Bronchial epithelial cell (primary cell): ENCODE results near the gene MRPL32. TPM values are rescaled to one million over a fixed set of nuclear protein-coding genes. Genes with fewer than 3 reads are reported as not detected.

Source experiments
- DNase-seq: peaks from one replicate; pipeline ENCODE4 v3.0.0-alpha.2; 2010; ENCODE audit warnings: low read depth
- FAIRE-seq: peaks from 2 replicates; lab custom pipeline; 2011; peaks lifted over from hg19 to GRCh38; lab: Jason Lieb, UNC
- H3K27me3 ChIP-seq: 2 replicates; pipeline ENCODE4 v1.5.1; 2011; ENCODE audit warnings: low read length; ENCODE audit not compliant: control insufficient read depth, insufficient read depth
- H3K36me3 ChIP-seq: 2 replicates; pipeline ENCODE4 v1.5.1; 2011; ENCODE audit warnings: low read length; ENCODE audit not compliant: control insufficient read depth, insufficient read depth
- H3K4me3 ChIP-seq: 2 replicates; pipeline ENCODE4 v1.5.1; 2011; ENCODE audit warnings: mild to moderate bottlenecking, low read depth, low read length, control low read depth
- CTCF ChIP-seq: IDR thresholded peaks from 2 replicates; pipeline ENCODE4 v1.5.1; 2011; ENCODE audit warnings: mild to moderate bottlenecking, moderate library complexity, low read length, control low read depth, inconsistent platforms; ENCODE audit not compliant: insufficient read depth, severe bottlenecking
- total RNA-seq: library from RNA; depleted of rRNA; stranded (reverse); fragments of >200 nt; gene quantifications from 2 replicates; pipeline ENCODE4 v1.2.1, GENCODE V29; 2014

The MRPL32 gene
- total RNA-seq, 1 donor from 2014 or later: 63.2 TPM

- FAIRE-seq: no peak
- no peaks in the 10 kb centered on the region for H3K27me3 ChIP-seq
- peak; percentile 34 for DNase-seq
- H3K4me3 ChIP-seq: no peak overlapping the region
- TF ChIP-seq CTCF: no peak
- no peaks in the 10 kb centered on the region for H3K36me3 ChIP-seq
Observed at GRCh38 chr7:42972699-42973500, 40.7 kb downstream of the MRPL32 start.

- no peak for DNase-seq
- peaks cover 2% of the 10 kb centered on the region for H3K27me3 ChIP-seq
- no peak overlapping the region for H3K4me3 ChIP-seq
- no peak for FAIRE-seq
- TF ChIP-seq CTCF: no peak
- no peaks in the 10 kb centered on the region for H3K36me3 ChIP-seq
Observed at GRCh38 chr7:42976371-42976770, 44.2 kb downstream of the MRPL32 start.

GRCh38 chr7:42978496-42978895, 46.3 kb downstream of the MRPL32 start:
- Histone ChIP-seq H3K36me3 (no peaks in the 10 kb centered on the region), H3K4me3 (no peak overlapping the region), H3K27me3 (peaks cover 2% of the 10 kb centered on the region)
- no peak for FAIRE-seq
- TF ChIP-seq CTCF: no peak
- DNase-seq: no peak

GRCh38 chr7:42980084-42980483, 47.9 kb downstream of the MRPL32 start:
- H3K27me3 ChIP-seq: peaks cover 2% of the 10 kb centered on the region
- DNase-seq (no peak), FAIRE-seq (no peak)
- H3K36me3 ChIP-seq: no peaks in the 10 kb centered on the region
- TF ChIP-seq CTCF: no peak
- no peak overlapping the region for H3K4me3 ChIP-seq

- Histone ChIP-seq H3K27me3 (peaks cover 2% of the 10 kb centered on the region), H3K4me3 (no peak overlapping the region), H3K36me3 (no peaks in the 10 kb centered on the region)
- FAIRE-seq (no peak), DNase-seq (no peak)
- TF ChIP-seq CTCF: no peak
Observed at GRCh38 chr7:42980514-42980913, 48.3 kb downstream of the MRPL32 start.
